Placental pericyte (primary cell): ENCODE results near the gene MYBPC3. TPM values are rescaled to one million over a fixed set of nuclear protein-coding genes. Genes with fewer than 3 reads are reported as not detected.

Experiments
- small RNA-seq: library from RNA; depleted of rRNA; stranded (forward); fragments of <200 nt; gene quantifications from one replicate; pipeline ENCODE3, GENCODE V24; 2012; ENCODE audit warnings: low replicate concordance
- total RNA-seq: library from RNA; depleted of rRNA; stranded (reverse); fragments of >200 nt; gene quantifications from 2 replicates; pipeline ENCODE4 v1.2.3, GENCODE V29; 2012

MYBPC3 gene
- not detected in 2 replicates for total RNA-seq

DNA sequence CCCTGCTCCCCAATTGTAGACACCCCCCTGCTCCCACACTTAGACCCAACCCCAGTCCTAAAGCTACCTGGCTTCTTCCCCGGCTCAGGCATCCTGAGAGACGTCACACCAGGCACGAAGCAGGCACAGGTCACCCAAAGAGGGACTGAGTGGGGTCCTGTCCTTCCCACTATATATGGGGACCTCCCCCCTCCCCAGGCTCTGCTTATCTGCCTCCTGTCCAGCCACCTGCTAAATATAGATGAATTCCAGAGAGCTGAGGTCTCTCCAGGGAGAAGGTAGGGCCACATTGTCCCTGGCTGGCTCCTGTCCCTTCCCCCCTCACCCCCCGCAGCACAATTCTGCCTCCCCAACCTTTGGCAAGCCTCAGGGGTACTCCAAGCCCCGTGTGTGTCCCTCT lies at the start of gene MYBPC3:
TSS of gene MYBPC3 (minus strand) at position 147 of the 400 bp plus-strand sequence. CDS start at position 92, 55 bp downstream.

GRCh38 chr11:47378010-47378835 lies 25.7 kb upstream of the MYBPC3 start, which contains the start of gene SPI1:
Gene SPI1, minus strand, starts transcription at chr11:47378547. Its CDS starts 194 bp downstream, at chr11:47378353.

Small RNA genes lying within 50 kb of the gene (small RNA-seq; reads per million reads assigned to genes)
- gene MIR4487: not detected

Other genes starting within 250 kb of the MYBPC3 start
- gene ARFGAP2, start 175.8 kb downstream of the MYBPC3 start, total RNA-seq: 140 and 162 TPM in 2 replicates
- gene PACSIN3, start 166.3 kb downstream of the MYBPC3 start, total RNA-seq: 16.6 and 22.3 TPM in 2 replicates
- gene DDB2, start 137.7 kb downstream of the MYBPC3 start, total RNA-seq: 31.7 and 64.3 TPM in 2 replicates
- gene ACP2, start 103.9 kb downstream of the MYBPC3 start, total RNA-seq: 53.3 and 53.8 TPM in 2 replicates
- 15.0 and 32.4 TPM in 2 replicates for gene NR1H3, start 94.7 kb downstream of the MYBPC3 start, total RNA-seq
- gene MADD, start 82.6 kb downstream of the MYBPC3 start, total RNA-seq: 31.5 and 36.1 TPM in 2 replicates
- gene SPI1, start 25.8 kb upstream of the MYBPC3 start, total RNA-seq: 0.29 TPM in 1 of 2 replicates, not detected in the other
- 111 and 138 TPM in 2 replicates for gene SLC39A13, start 55.9 kb upstream of the MYBPC3 start, total RNA-seq
- gene PSMC3, start 73.7 kb upstream of the MYBPC3 start, total RNA-seq: 197 and 211 TPM in 2 replicates
- 0.14 and 0.44 TPM in 2 replicates for gene RAPSN, start 96.4 kb upstream of the MYBPC3 start, total RNA-seq
- 101 and 158 TPM in 2 replicates for gene CELF1, start 200.4 kb upstream of the MYBPC3 start, total RNA-seq
- gene PTPMT1, start 212.9 kb upstream of the MYBPC3 start, total RNA-seq: 53.3 and 58.9 TPM in 2 replicates
- gene KBTBD4, start 226.3 kb upstream of the MYBPC3 start, total RNA-seq: 12.5 and 29.6 TPM in 2 replicates
- gene NDUFS3, start 226.4 kb upstream of the MYBPC3 start, total RNA-seq: 58.0 and 77.3 TPM in 2 replicates
- gene FAM180B, start 234.0 kb upstream of the MYBPC3 start, total RNA-seq: 0.22 TPM in 1 of 2 replicates, not detected in the other
- gene C1QTNF4, start 241.7 kb upstream of the MYBPC3 start, total RNA-seq: 0.14 and 0.22 TPM in 2 replicates